Right lobe of liver (tissue), 6 donors: ENCODE data around the gene LARP4B. TPM values are rescaled to one million over a fixed set of nuclear protein-coding genes. Genes with fewer than 3 reads are reported as not detected.

Source experiments
- ATAC-seq, 4 donors: fragments of 200-7000 bp; cut with Tn5 transposase; one replicate each; pipeline ENCODE4 v1.9.1; 2020; ENCODE audit warnings: mild to moderate bottlenecking in 4 of 4, moderate library complexity in 4 of 4
- DNase-seq, 3 donors: peaks; one replicate each; pipeline ENCODE4 v3.0.0-alpha.2; 2020
- H3K27ac ChIP-seq, 3 donors: fragments of 200-600 bp; one replicate each; pipeline ENCODE4 v1.8.0; 2022
- H3K27me3 ChIP-seq, 2 donors: fragments of 200-600 bp; one replicate each; pipeline ENCODE4 v1.8.0; 2022
- H3K36me3 ChIP-seq, 4 donors: fragments of 200-600 bp; sonication (generic) in 1 of 4; one replicate each; pipeline versions ENCODE4 v1.5.1 to v1.8.0; 2017 to 2022; ENCODE audit warnings: control low read depth in 1 of 4
- H3K4me1 ChIP-seq, 4 donors: fragments of 200-600 bp; sonication (generic) in 1 of 4; one replicate each; pipeline versions ENCODE4 v1.5.1 to v1.8.0; 2017 to 2022; ENCODE audit warnings: control low read depth in 1 of 4
- H3K4me3 ChIP-seq, 3 donors: fragments of 200-600 bp; one replicate each; pipeline ENCODE4 v1.8.0; 2022
- H3K9me3 ChIP-seq, 4 donors: fragments of 200-600 bp; sonication (generic) in 1 of 4; one replicate each; pipeline versions ENCODE4 v1.5.1 to v1.8.0; 2017 to 2022; ENCODE audit warnings: control low read depth in 1 of 4
- POLR2A ChIP-seq: fragments of 450-650 bp; IDR thresholded peaks from one replicate; pipeline ENCODE4 v1.6.1; 2017; ENCODE audit warnings: antibody characterized with exemption, mild to moderate bottlenecking
- WGBS: methylation state at CpG from one replicate; pipeline ENCODE4 v1.1.6; 2018; ENCODE audit warnings: low coverage, low lambda C conversion rate; ENCODE audit not compliant: insufficient coverage; ENCODE audit errors: missing lambda C conversion rate; 5-methylcytosine and 5-hydroxymethylcytosine counted together
- intact Hi-C, 2 donors: fragments of 100-400 bp; cut with DNase I; formaldehyde crosslinking; loops; one replicate each; pipeline versions ENCODE4 v1.11.2 to v1.14.1; 2022
- total RNA-seq, 6 experiments: library from RNA; depleted of rRNA in 2 of 6; stranded (reverse); fragments of >200 nt in 2 of 6; fragmentation: NEBNext Ultra II Directional in 3 of 6; extraction: Animal tissue kit (Norgen Biotek cat#: 25700) in 3 of 6; gene quantifications; one replicate each; pipeline versions ENCODE4 v1.1.0 to v1.2.4, GENCODE V29; 2016 to 2023
- TF ChIP-seq, protein P1 (sequence below), 4 donors: fragments of 200-600 bp in 3 of 4; fragments of 450-650 bp in 1 of 4; IDR thresholded peaks; one replicate each; pipeline versions ENCODE4 v1.5.1 to v1.8.0; 2016 to 2022; ENCODE audit warnings: antibody characterized with exemption in 4 of 4, mild to moderate bottlenecking in 2 of 4
- donor health status: DM: no; HTN: yes; CAD: no.
- donor health status: DM: no; HTN: no; CAD: no.
- donor health status: DM: no; HTN: no; CAD: no.
- donor health status: DM: no; HTN: yes; CAD: no.
- donor health status: DM: no; HTN: yes; CAD: no.

Gene LARP4B
- total RNA-seq, 6 experiments from 2014 or later, result 22.4 to 35.9 (median 31.7) TPM

DNA sequence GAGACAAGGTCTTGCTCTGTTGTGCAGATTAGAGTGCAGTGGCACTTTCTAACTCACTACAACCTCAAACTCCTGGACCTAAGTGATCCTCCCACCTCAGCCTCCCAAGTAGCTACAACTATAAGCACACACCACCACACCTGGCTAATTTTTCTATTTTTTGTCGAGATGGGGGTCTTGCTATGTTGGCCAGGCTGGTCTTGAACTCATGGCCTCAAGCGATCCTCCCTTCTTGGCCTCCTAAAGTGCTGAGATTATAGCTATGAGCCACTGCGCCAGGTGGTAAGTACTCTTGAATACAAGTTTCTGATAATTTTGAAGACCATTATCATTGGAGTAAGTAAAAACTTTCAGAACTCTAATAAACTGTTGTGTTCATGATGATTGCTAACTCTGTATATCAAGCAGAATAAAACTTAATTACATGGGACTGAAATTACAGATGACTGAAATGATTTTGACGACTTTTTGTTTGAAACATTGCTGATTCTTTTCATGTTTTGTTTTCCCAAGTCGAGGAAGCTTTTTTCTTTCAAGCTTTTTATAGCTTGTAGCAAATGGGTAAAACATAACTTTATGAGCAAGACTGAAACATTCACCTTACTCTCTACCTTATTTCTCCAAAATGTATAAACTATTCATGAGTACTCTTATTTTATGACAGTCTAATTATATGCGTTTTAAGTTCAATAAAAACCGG, 14.6 kb downstream of the LARP4B start:
- no peak overlapping the region for H3K27ac ChIP-seq
- TF ChIP-seq, protein P1, sequence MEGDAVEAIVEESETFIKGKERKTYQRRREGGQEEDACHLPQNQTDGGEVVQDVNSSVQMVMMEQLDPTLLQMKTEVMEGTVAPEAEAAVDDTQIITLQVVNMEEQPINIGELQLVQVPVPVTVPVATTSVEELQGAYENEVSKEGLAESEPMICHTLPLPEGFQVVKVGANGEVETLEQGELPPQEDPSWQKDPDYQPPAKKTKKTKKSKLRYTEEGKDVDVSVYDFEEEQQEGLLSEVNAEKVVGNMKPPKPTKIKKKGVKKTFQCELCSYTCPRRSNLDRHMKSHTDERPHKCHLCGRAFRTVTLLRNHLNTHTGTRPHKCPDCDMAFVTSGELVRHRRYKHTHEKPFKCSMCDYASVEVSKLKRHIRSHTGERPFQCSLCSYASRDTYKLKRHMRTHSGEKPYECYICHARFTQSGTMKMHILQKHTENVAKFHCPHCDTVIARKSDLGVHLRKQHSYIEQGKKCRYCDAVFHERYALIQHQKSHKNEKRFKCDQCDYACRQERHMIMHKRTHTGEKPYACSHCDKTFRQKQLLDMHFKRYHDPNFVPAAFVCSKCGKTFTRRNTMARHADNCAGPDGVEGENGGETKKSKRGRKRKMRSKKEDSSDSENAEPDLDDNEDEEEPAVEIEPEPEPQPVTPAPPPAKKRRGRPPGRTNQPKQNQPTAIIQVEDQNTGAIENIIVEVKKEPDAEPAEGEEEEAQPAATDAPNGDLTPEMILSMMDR (IDR thresholded peaks at IDR 0.05), result no peak
- TF ChIP-seq POLR2A, result no peak
- H3K4me1 ChIP-seq, result peaks cover 0 to 5% (median 0%) of the 10 kb centered on the region in 4 donors
- H3K36me3 ChIP-seq, result peaks cover 0 to 1% (median 0%) of the 10 kb centered on the region in 4 donors
- WGBS, result 97% methylated on average over 7 of the region's 7 CpGs
- H3K4me3 ChIP-seq, result no peak overlapping the region
- intact Hi-C loops, result no loop called here
- no peak for DNase-seq
- H3K9me3 ChIP-seq, result no peaks in the 10 kb centered on the region
- no peak for ATAC-seq
- H3K27me3 ChIP-seq, result no peaks in the 10 kb centered on the region

- ATAC-seq, result no peak
- TF ChIP-seq, protein P1 (IDR thresholded peaks at IDR 0.05), result no peak
- TF ChIP-seq POLR2A, result no peak
Observed at GRCh38 chr10:909831-910230, 21.7 kb downstream of the LARP4B start.

GRCh38 chr10:905972-906371, 25.5 kb downstream of the LARP4B start:
- no peaks in the 10 kb centered on the region for H3K9me3 ChIP-seq
- no peak overlapping the region for H3K27ac ChIP-seq
- no peaks in the 10 kb centered on the region for H3K27me3 ChIP-seq
- no peak overlapping the region for H3K4me3 ChIP-seq
- TF ChIP-seq, protein P1 (IDR thresholded peaks at IDR 0.05), result no peak
- no peak for TF ChIP-seq POLR2A
- DNase-seq (no peak), ATAC-seq (no peak)
- no peaks in the 10 kb centered on the region for H3K4me1 ChIP-seq
- H3K36me3 ChIP-seq, result peaks cover 0 to 3% (median 0%) of the 10 kb centered on the region in 4 donors
- intact Hi-C loops, result no loop called here
- WGBS, result 90% methylated on average over 1 of the region's 1 CpG

More at GRCh38 chr10:909831-910230, 21.7 kb downstream of the LARP4B start:
- no peak for DNase-seq
- intact Hi-C loops, result no loop called here
- Histone ChIP-seq H3K27me3 (no peaks in the 10 kb centered on the region), H3K4me3 (no peak overlapping the region), H3K36me3 (peaks cover 0 to 4% (median 2%) of the 10 kb centered on the region in 4 donors), H3K9me3 (no peaks in the 10 kb centered on the region), H3K27ac (no peak overlapping the region), H3K4me1 (no peaks in the 10 kb centered on the region)
- WGBS, result 82% methylated on average over 3 of the region's 3 CpGs

GRCh38 chr10:905503-905902, 26.0 kb downstream of the LARP4B start:
- intact Hi-C loops, result no loop called here
- WGBS, result 46% methylated on average over 3 of the region's 3 CpGs
- Histone ChIP-seq H3K4me1 (no peaks in the 10 kb centered on the region), H3K27ac (no peak overlapping the region), H3K9me3 (no peaks in the 10 kb centered on the region), H3K36me3 (peaks cover 0 to 3% (median 0%) of the 10 kb centered on the region in 4 donors), H3K4me3 (no peak overlapping the region), H3K27me3 (no peaks in the 10 kb centered on the region)
- no peak for TF ChIP-seq POLR2A
- TF ChIP-seq, protein P1 (IDR thresholded peaks at IDR 0.05), result no peak
- DNase-seq, result no peak
- ATAC-seq, result no peak
